Right ventricle myocardium inferior (tissue), 1 donor: ENCODE data around the gene HMG20A. TPM values are rescaled to one million over a fixed set of nuclear protein-coding genes. Genes with fewer than 3 reads are reported as not detected.

Experiments
- ATAC-seq: fragments of 200-7000 bp; cut with Tn5 transposase; one replicate; pipeline ENCODE4 v1.9.1; 2020; ENCODE audit warnings: mild to moderate bottlenecking, moderate library complexity
- DNase-seq: peaks from one replicate; pipeline ENCODE4 v3.0.0; 2021; ENCODE audit errors: missing footprints
- intact Hi-C: fragments of 100-400 bp; cut with DNase I; formaldehyde crosslinking; loops from one replicate; pipeline ENCODE4 v1.11.0; 2022
- total RNA-seq: library from RNA; stranded (reverse); fragmentation: NEBNext Ultra II Directional; extraction: Animal tissue kit (Norgen Biotek cat#: 25700); gene quantifications from one replicate; pipeline ENCODE4 v1.2.1, GENCODE V29; 2021
- donor health status: DM: no; HTN: yes; CAD: no; lungs with severe emphysema.

Gene HMG20A
- total RNA-seq, 1 donor from 2014 or later = 30.1 TPM

DNA sequence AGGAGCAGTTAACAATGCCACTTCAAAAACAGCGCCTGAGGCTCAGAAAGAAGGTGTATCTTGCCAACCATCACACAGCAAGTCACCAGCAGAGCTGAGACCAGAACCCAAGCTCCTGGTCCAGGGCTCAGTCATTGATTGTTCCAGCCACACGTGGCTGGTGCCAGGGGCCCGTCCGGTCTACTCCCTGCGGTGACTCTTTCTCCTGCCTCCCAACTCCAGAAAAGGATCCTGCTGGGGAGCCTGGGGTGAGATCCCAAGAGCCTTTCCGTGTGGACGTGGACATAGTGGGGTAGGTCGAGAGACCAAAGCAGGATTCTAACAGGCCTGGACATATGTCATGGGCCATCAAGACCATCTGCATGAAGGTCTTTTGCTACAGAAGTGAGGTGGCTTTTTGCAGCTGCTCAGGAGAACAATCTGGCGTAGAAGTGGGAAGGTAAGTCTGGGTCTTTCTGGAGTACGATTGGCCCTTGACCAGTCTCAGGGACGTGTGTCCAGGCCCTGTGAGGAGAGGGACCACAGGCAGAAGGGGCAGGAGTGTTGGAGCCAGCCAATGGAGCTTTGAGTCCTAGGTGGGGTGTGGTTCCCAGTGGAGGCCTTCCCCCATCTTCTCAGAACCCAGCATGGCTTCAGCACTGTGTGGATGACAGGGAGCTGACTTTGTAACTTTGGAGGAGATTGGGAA is 105.4 kb downstream of the HMG20A start:
- no peak for ATAC-seq
- intact Hi-C loops = no loop called here
- DNase-seq = no peak

DNA sequence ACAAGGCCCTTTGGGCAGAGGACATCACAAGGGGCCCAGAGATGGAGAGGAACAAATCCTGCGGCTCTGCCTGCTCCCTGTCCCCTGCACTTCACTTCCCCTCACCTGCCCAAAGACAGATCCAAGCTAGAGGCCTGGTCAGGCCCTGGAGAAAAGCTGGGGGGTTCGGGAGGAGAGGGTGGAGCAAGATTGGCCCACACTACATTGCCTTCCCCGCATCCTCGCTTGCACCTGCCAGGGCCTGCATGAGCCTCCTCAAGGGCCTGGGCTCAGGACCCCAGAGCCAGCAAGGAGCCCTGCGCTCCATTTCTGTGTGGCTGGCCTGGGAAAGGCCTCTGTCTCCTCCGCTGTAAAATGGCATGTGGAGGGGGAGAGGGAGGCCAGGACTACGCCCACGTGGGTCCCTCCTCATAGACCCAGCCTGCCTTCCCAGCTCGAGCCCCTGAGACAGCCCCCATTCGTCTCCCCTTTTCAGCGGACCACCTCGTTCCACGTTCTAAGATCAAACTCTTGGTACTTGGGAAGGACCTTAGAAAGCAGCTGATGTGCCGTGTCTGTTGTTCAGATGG is 106.0 kb downstream of the HMG20A start:
- intact Hi-C loops = no loop called here
- no peak for ATAC-seq

DNA sequence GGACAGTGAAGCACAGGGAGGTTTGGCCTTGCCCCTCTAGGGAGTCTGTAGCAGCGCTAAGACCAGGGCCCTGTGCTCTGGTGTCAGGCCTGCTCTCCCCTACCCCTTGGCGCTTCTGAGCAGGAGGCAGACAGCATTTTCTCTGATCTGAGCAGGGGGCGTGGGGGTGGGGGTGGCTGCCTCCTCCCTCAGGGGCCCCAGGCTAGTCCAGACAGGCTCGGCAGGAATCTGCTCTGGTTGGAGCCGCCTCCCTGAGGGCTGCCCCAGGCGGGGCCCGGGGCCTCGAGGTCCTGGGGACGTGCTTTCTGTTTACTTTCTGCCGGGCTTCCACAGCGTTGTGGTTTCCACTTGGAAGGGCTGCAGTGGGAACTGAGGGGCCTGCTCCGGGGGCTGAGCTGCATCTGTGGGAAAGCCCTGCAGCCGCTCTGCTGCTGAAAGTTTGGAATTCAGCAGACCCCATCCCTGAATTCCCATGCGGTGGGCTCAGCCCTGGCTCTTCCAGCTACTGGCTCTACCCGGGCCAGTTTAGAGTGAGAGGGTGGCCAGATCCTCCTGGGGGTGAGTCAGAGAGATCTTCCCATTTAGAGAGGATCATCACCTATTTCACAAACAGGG is 106.6 kb downstream of the HMG20A start:
- peak; percentile 48 for ATAC-seq
- intact Hi-C loops = no loop called here
- DNase-seq = peak; percentile 67

More for the DNA sequence above, 106.0 kb downstream of the HMG20A start:
- peak; percentile 59 for DNase-seq

DNA sequence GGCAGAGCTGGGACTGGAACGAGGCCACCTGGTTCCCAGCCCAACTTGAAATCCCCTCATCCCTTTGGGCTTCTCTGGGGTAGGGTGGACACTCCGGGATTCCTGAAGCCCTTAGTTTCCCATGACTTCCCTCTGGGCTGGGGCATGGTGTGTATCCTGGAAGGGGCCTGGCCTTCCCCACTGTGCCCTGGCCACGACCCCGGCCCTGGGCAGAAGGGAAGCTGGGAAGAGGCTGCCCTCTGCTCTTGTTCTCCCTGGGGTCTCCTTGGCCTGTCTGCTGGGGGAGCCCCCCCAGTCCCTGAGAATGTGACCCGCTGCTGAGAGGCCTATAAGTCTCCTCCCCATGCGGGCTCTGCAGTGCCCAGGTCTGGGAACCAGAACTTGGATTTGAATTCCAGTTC is 107.1 kb downstream of the HMG20A start:
- DNase-seq (peak; percentile 63), ATAC-seq (peak; percentile 30)
- intact Hi-C loops = no loop called here

DNA sequence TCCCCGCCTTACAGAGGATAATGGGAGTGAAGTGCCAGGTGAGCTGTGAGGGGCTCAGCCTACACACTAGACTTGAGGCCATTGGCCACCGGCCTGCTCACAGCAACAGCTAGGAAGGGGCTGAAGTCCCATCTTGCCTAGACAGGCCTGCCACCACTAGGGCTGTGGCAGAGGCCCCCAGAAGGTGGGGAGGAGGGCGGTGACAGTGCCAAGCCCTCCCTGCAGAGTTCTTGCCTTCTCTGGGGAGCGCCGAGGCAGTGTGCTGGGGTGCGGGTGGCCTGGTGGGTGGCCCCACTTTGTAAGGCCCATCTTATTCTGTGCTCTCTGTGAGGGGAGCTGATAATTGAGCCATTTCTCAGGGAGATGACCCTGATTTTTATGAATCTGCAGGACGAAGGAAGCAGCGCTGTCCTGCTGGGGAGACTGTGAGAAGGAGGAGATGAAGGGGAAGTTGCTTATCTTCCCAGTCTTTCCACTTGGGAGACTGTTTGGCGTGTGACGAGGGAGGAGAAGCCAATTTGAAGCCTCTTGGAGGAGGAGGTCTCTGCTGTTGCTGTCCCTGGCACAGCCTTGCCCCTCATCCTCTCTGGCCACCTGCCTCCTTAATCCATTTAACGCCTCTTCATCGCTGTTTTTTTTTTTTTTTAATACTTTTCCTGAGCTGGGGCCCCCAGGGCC is 107.7 kb downstream of the HMG20A start:
- peak; percentile 34 for ATAC-seq
- intact Hi-C loops = no loop called here

DNA sequence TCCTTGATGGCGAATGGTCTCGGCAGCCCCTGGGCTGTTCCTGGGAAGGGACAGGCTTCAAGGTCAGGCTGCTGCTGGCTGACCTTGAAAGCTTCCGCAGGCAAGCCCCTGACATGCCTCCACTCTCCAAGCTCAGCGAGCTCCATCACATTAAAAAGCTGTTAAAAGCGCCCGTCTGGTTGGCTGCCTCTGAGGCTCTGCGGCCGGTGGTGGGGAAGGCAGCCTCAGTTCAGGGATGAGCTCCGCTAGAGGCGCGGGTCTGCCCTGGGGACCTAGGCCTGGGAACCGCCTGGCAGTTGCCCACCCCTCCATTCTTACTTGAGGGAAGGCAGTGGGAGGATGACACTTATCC is 108.3 kb downstream of the HMG20A start:
- DNase-seq = no peak
- no peak for ATAC-seq
- intact Hi-C loops = no loop called here

More for the DNA sequence above, 107.7 kb downstream of the HMG20A start:
- peak; percentile 50 for DNase-seq

DNA sequence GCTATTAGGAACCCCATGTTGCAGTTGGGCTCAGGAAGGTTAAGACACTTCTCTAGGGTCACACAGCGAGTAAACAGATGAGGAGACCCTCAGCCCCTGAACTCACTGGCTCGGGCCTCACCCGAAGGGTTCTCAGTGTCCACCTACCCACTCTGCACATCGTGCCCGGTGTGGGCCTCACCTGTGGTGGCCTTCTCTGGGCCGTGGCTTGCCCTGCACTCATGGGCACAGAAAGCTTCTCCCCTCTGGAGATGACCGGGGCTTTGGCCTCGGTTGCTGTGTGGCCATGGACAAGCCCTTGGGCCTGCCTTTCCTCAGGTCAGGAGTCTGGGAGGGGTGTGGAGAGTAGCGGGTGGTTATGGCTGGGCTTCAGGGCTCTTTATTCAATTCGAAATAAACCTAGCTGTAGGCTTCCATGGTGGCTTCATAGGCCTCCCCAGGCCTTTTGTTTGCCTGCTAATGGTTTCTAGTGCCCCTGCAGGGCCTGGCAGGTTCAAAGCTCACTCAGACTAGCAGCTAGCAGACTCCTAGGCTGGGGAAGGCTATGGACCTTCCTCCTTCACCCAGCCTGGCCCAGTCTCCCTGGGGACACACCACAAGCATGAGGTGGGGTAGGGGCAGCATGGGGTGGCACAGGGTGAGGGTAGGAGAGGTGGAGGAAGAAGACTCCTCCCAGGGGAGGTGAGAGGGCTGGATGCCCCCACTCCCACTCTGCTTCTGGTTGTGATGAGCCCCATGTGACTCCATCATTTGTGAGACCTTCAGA is 108.9 kb downstream of the HMG20A start:
- ATAC-seq = no peak
- DNase-seq = no peak
- intact Hi-C loops = no loop called here

DNA sequence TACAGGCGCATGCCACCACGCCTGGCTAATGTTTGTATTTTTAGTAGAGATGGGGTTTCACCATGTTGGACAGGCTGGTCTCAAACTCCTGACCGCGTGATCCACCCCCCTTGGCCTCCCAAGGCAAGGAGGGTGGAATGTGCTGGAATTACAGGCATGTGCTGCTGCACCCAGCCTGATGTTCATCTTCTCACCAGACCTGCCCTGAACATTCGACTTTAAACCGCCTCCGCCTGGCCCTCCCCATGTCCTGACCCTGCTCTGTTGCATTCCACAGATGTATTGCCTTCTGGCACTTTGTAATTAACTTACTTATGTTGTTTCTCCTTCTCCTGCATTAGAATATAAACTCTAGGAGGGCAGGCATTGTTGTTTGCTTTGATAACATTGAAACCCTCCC is 109.9 kb downstream of the HMG20A start:
- no peak for ATAC-seq
- intact Hi-C loops = no loop called here

DNA sequence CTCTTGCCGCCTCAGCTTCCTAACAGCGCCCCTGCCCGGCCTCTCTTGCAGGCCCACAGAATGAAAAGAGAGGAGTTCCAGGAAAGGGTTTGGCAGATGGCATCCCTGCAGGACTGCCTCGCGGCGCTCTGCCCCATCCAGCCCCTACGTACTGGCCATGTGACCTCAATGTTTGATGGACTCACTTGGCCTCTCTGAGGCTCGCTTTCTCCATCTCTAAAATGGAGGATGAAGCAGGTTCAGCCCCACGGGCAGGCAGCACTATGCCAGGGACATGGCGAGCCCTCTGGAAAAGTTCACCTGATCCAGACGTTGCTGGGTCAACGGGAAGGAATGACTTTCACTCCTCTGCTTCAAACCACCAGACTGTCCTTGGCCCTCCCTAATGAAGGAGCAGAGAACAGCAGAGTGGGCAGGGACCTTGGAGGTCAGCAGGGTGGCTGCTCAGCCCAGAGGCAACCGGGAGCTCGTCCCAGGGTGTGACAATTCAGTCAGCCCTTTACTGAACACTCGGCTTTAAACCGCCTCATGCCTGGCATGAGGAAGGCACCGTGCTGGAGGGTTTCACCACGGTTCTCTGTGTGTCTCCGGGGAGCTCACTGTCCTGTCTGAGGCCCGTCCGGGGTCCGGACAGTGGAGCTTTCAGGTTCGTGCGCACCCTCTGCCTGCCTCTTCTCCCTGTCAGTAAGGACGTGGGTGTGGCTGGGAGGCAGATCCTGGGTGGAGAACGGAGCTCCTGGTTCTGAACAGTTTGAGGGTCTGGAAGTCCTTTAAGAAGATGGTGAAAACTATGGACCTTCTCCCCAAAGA is 110.7 kb downstream of the HMG20A start:
- no peak for DNase-seq
- ATAC-seq = no peak
- intact Hi-C loops = no loop called here

More for the DNA sequence above, 109.9 kb downstream of the HMG20A start:
- no peak for DNase-seq

DNA sequence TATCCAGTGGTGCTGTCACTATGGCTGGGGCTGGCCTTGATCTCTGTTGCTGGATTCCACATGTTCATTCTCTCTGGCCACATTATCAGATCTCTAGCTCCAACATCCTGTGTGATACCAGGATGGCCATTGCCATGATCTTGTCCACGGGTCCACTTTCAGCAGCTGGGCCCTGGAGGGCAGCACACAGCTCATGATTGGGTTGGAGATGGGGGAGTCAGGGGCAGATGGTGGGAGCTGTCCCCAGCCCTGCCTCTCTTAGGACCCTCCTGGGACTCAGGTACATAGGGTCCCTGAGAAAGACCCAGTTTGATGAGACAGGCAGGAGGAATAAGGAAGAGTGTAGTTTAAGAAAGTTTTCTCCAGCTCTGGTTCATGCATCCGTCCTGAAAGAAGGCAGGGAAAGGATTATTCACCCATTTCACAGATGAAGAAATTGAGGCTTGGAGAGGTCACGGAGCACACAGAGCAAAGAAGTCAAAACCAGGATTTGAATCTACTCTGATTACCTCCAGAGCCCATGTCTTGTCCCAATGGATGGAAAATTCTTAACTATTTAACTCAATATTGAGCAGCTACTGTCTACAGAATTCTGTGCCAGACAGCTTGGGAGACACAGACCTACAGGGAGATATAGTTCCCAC is 111.5 kb downstream of the HMG20A start:
- ATAC-seq (no peak), DNase-seq (no peak)
- intact Hi-C loops = no loop called here

DNA sequence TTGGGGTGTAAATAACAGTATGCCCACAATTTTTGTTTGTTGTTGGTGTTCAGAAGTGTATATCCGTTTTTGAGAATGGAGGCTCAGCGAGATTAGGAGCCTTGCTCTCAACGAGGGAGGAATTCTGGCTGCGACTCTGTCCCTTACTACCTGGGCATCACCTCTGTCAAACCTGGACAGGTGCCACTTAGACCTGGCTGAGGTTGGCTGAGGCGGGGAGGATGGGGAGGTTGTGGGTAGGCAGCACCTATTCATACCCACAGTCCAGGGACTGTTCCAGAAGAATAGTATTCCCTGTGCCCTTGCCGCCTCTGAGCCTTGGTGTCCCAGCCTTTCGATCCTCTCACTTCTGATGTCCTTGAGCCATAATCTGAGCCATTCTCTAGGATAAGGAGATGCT is 112.2 kb downstream of the HMG20A start:
- ATAC-seq = no peak
- DNase-seq = no peak
- intact Hi-C loops = no loop called here

DNA sequence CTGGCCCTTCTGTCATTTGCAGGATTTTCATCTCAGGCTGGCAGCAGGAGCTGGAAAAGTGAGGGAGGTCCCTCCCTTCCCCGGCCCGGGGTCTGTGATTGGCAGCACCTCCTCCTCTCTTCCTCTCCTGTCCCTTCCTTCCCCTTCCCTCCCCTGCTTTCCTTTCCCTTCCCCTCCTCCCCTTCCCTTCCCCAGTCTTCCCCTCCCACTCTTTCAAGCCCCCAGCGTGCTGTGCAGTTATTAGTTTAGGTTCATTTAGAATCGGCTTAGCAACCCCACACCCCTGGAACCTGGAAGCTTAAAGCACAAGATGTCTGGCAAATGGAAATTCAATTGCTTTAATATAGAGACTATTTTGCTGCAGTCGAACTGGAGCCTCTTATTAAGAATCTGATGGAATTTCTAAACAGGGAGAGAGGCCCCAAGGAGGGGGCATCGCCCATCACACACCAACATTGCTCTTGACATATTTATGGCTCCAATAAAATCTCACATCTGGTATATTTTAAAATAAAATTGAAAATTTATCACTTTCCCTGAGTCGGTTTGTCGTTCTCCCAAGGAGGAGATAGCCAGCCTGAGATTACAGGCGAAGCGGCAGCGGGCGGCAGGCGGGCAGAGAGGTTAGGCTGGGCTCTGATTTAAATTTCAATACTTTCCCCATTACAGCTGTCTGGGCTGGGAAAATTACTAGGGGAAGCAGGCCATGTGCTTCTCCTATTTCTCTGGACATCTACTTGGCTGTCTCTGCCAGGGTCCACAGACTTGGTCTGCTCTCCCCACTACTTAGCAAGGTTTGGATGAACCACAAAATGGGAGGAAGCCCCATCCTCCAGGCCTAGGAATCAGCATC is 113.1 kb downstream of the HMG20A start:
- ATAC-seq (no peak), DNase-seq (no peak)
- intact Hi-C loops = no loop called here

Other genes with a start within 250 kb of the HMG20A start
- 66.6 TPM for gene PEAK1, start 784 bp upstream of the HMG20A start, total RNA-seq
- gene LINGO1, start 212.0 kb downstream of the HMG20A start, total RNA-seq = 0.78 TPM